Endothelial cell of umbilical vein (primary cell): ENCODE measurements around the gene CNNM4. TPM values are rescaled to one million over a fixed set of nuclear protein-coding genes. Genes with fewer than 3 reads are reported as not detected.

ENCODE experiments used
- BruUV-seq: library from RNA; stranded (reverse); fragments of 400-500 nt; replicated peaks from 2 replicates; lab custom pipeline; 2021; lab: Mats Ljungman, UMichigan
- CTCF ChIA-PET: fragments of 300-600, 350-600 bp; sonication (Branson Sonifier 250); formaldehyde crosslinking; loops from one replicate; lab custom pipeline; 2021; ENCODE audit warnings: antibody characterized with exemption, inconsistent platforms; lab: Charles Lee
- POLR2A ChIA-PET: fragments of 300-600, 350-600 bp; sonication (Branson Sonifier 250); formaldehyde crosslinking; loops from one replicate; lab custom pipeline; 2021; ENCODE audit warnings: antibody characterized with exemption, inconsistent platforms; lab: Charles Lee
- DNase-seq: peaks from one replicate; pipeline ENCODE4 v3.0.0-alpha.2; 2011; ENCODE audit warnings: low read depth, low spot score
- FAIRE-seq: peaks from 2 replicates; lab custom pipeline; 2011; peaks lifted over from hg19 to GRCh38; lab: Jason Lieb, UNC
- H2AFZ ChIP-seq: 2 replicates; pipeline ENCODE4 v1.6.0; 2012; ENCODE audit warnings: low read depth, low read length, control low read depth, inconsistent platforms
- H3K27ac ChIP-seq: 2 replicates; pipeline ENCODE4 v1.5.1; 2011; ENCODE audit warnings: low read depth, mild to moderate bottlenecking, control low read depth, low read length, moderate library complexity; ENCODE audit not compliant: insufficient read depth
- H3K27me3 ChIP-seq, 2 experiments: 2 replicates each; pipeline versions ENCODE4 v1.6.0 to v1.6.1; 2011; ENCODE audit warnings: low read length in 2 of 2, mixed read lengths in 1 of 2; ENCODE audit not compliant: control insufficient read depth in 2 of 2, insufficient read depth in 2 of 2
- H3K36me3 ChIP-seq, 2 experiments: 2 replicates in 1 of 2; 3 replicates in 1 of 2; pipeline ENCODE4 v1.5.1; 2011; ENCODE audit warnings: low read length in 2 of 2, mild to moderate bottlenecking in 1 of 2, moderate library complexity in 1 of 2; ENCODE audit not compliant: control insufficient read depth in 2 of 2, insufficient read depth in 2 of 2; ENCODE audit errors: extremely low read depth in 1 of 2
- H3K4me1 ChIP-seq: 3 replicates; pipeline ENCODE4 v1.5.1; 2011; ENCODE audit warnings: mild to moderate bottlenecking, low read length; ENCODE audit not compliant: control insufficient read depth, insufficient read depth; ENCODE audit errors: extremely low read depth
- H3K4me2 ChIP-seq: 2 replicates; pipeline ENCODE4 v1.6.1; 2011; ENCODE audit warnings: low read length, control low read depth, mixed read lengths; ENCODE audit not compliant: insufficient read depth
- H3K4me3 ChIP-seq, 3 experiments: fragments of 200-600 bp in 1 of 3; sonication (generic), shearing (Covaris generic) in 1 of 3; replicated peaks in 1 of 3; 2 replicates each; pipeline ENCODE4 v1.5.1; 2011 to 2016; ENCODE audit warnings: control low read depth in 3 of 3, low read length in 3 of 3, mild to moderate bottlenecking in 2 of 3, inconsistent platforms in 1 of 3, low read depth in 1 of 3, moderate library complexity in 1 of 3; ENCODE audit not compliant: insufficient read depth in 1 of 3
- H3K79me2 ChIP-seq: 2 replicates; pipeline ENCODE4 v1.6.0; 2012; ENCODE audit warnings: low read length, inconsistent platforms; ENCODE audit not compliant: control insufficient read depth, insufficient read depth
- H3K9ac ChIP-seq: replicated peaks from 2 replicates; pipeline ENCODE3; 2011; ENCODE audit warnings: low read length, control low read depth; ENCODE audit not compliant: insufficient read depth; ENCODE audit errors: extremely low read depth
- H3K9me1 ChIP-seq: replicated peaks from 3 replicates; pipeline ENCODE4 v1.6.0; 2011; ENCODE audit warnings: mild to moderate bottlenecking, low read length; ENCODE audit not compliant: control insufficient read depth, insufficient read depth; ENCODE audit errors: extremely low read depth
- H3K9me3 ChIP-seq: replicated peaks from 2 replicates; pipeline ENCODE4 v1.5.1; 2012; ENCODE audit warnings: low read length, inconsistent platforms; ENCODE audit not compliant: control insufficient read depth, insufficient read depth
- H4K20me1 ChIP-seq: replicated peaks from 2 replicates; pipeline ENCODE3; 2011; ENCODE audit warnings: mild to moderate bottlenecking, low read length; ENCODE audit not compliant: control insufficient read depth, insufficient read depth; ENCODE audit errors: extremely low read depth
- CTCF ChIP-seq, 2 donors: IDR thresholded peaks; 1 replicate in 1 of 2; 2 replicates in 1 of 2; pipeline ENCODE4 v1.5.1; 2011; ENCODE audit warnings: low read length in 2 of 2, mild to moderate bottlenecking in 2 of 2, moderate library complexity in 2 of 2, control low read depth in 1 of 2, inconsistent platforms in 1 of 2, low read depth in 1 of 2; ENCODE audit not compliant: insufficient read depth in 1 of 2; ENCODE audit errors: extremely low read depth in 1 of 2
- EZH2 ChIP-seq: IDR thresholded peaks from 2 replicates; pipeline ENCODE4 v1.6.1; 2012; ENCODE audit warnings: borderline replicate concordance, low read depth, mild to moderate bottlenecking, moderate library complexity, low read length, inconsistent platforms; ENCODE audit not compliant: severe bottlenecking
- FOS ChIP-seq: IDR thresholded peaks from 2 replicates; pipeline ENCODE4 v1.6.1; 2011; ENCODE audit warnings: mild to moderate bottlenecking, low read length, moderate library complexity, borderline replicate concordance; ENCODE audit not compliant: insufficient read depth
- GATA2 ChIP-seq: IDR thresholded peaks from 2 replicates; pipeline ENCODE4 v1.7.0; 2011; ENCODE audit warnings: low read depth, mild to moderate bottlenecking, moderate library complexity, mixed read lengths, low read length; ENCODE audit not compliant: insufficient read length, insufficient read depth
- JUN ChIP-seq: IDR thresholded peaks from 2 replicates; pipeline ENCODE4 v1.6.1; 2011; ENCODE audit warnings: borderline replicate concordance, low read depth; ENCODE audit not compliant: insufficient read length, insufficient read depth
- MYC ChIP-seq: IDR thresholded peaks from one replicate; pipeline ENCODE4 v1.6.1; 2011; ENCODE audit warnings: mild to moderate bottlenecking, low read depth, low read length
- POLR2A ChIP-seq: IDR thresholded peaks from 2 replicates; pipeline ENCODE4 v1.6.1; 2012; ENCODE audit warnings: low read depth, mild to moderate bottlenecking, control low read depth, low read length
- POLR2AphosphoS5 ChIP-seq: IDR thresholded peaks from 2 replicates; pipeline ENCODE4 v1.6.1; 2012; ENCODE audit warnings: low read depth, mild to moderate bottlenecking, control low read depth, low read length, moderate library complexity; ENCODE audit not compliant: insufficient read depth
- dilution Hi-C: fragments of 300-500 bp; cut with MboI; formaldehyde crosslinking; loops from one replicate; pipeline ENCODE4 v1.15.0; 2019; ENCODE audit warnings: low sequenced_read_pairs; ENCODE audit not compliant: extremely low pct_ligation_motif_present
- intact Hi-C: fragments of 100-400 bp; cut with micrococcal nuclease; formaldehyde crosslinking; loops from one replicate; pipeline ENCODE4 v1.10.0; 2022
- polyA plus RNA-seq, 4 experiments: library from polyadenylated mRNA; depleted of rRNA in 3 of 4; stranded (reverse) in 3 of 4; unstranded in 1 of 4; fragments of >200 nt; gene quantifications; 2 replicates each; pipeline versions ENCODE4 v1.2.1 to v1.2.3, GENCODE V29; 2011 to 2012; ENCODE audit warnings: missing spikeins in 1 of 4
- total RNA-seq: library from RNA; stranded (reverse); gene quantifications from 2 replicates; pipeline ENCODE4 v1.2.3, GENCODE V29; 2021
- TF ChIP-seq, protein P1 (sequence below): IDR thresholded peaks from 2 replicates; pipeline ENCODE4 v1.6.1; 2011; ENCODE audit not compliant: insufficient read depth, insufficient read length

CNNM4 gene
- total and polyA plus RNA-seq, 2 donors (not counting 3 experiments of a cell fraction or from before 2014, with no cell fraction given) = 4.7 to 5.3 TPM

DNA sequence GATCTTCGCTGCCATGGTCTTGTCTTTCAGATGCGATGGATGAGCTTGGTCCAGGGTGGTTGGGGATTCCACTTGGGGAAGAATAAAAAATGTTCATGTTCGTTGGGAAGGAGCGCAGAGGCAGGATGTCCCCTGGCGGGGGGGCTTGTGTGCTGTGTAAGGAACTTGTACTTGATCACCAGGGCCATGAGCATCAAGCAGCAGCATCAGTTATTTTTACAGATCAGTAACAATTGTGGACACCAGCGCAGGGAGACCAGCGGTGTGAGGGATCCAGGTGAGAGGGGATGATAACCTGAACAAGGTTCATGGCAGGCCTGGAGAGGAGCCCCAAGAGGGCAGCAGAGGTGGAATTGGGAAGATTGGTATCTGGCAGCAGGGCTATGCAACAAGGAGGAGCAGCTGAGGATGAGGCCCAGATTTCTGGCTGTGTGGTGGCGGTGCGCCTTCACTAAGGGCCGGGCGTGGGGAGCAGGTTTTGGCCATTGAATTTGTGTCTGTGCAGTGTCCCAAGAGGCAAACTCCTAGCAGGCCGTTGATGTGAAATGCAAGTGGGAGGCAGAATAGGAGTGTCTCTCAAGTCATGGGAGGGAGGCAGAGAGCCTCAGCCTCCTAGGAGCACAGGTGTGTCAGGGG lies 59.3 kb downstream of the CNNM4 start:
- no peak overlapping the region for H3K27ac ChIP-seq
- H3K4me3 ChIP-seq = no peak overlapping the region
- H4K20me1 ChIP-seq = no peaks in the 10 kb centered on the region
- no peak overlapping the region for H3K9ac ChIP-seq
- no peak overlapping the region for H2AFZ ChIP-seq
- DNase-seq (no peak), FAIRE-seq (no peak)
- TF ChIP-seq MYC = no peak
- TF ChIP-seq POLR2AphosphoS5 = no peak
- TF ChIP-seq GATA2 = no peak
- TF ChIP-seq, protein P1, sequence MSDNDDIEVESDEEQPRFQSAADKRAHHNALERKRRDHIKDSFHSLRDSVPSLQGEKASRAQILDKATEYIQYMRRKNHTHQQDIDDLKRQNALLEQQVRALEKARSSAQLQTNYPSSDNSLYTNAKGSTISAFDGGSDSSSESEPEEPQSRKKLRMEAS = no peak
- TF ChIP-seq CTCF (IDR thresholded peaks at IDR 0.05; ENCODE audit: extremely low read depth in 1 of 2, insufficient read depth in 1 of 2, low read depth in 1 of 2, low read length in 2 of 2) = no peak
- no peak for TF ChIP-seq POLR2A
- no peak for TF ChIP-seq EZH2
- no peak for TF ChIP-seq JUN
- TF ChIP-seq FOS = no peak
- no peaks in the 10 kb centered on the region for H3K9me1 ChIP-seq
- ChIA-PET POLR2A (no interaction called here), CTCF (interaction anchor here (1.3 kb wide), 1 partner anchor 37 kb away, joined by 3 read pairs; the partner anchor contains the start of gene ANKRD39)
- H3K27me3 ChIP-seq = no peaks in the 10 kb centered on the region
- peaks cover 0 to 2% of the 10 kb centered on the region in 2 experiments for H3K36me3 ChIP-seq
- peaks cover 13% of the 10 kb centered on the region for H3K4me1 ChIP-seq
- H3K79me2 ChIP-seq = peaks cover 10% of the 10 kb centered on the region
- BruUV-seq = no TSS peak
- dilution Hi-C loops = no loop called here
- no peak overlapping the region for H3K4me2 ChIP-seq
- no peaks in the 10 kb centered on the region for H3K9me3 ChIP-seq
- intact Hi-C loops = no loop called here
